Activated CD4-positive, alpha-beta memory T cell treated with anti-CD3 and anti-CD28 coated beads, Interleukin-2, amount 10 ng/mL, durations not matched to agents 7 days and 5 days (primary cell): Measurements from ENCODE around the gene RAD50. TPM values are rescaled to one million over a fixed set of nuclear protein-coding genes. Genes with fewer than 3 reads are reported as not detected.
"Not testable (repeated sequence)": the region's sequence is repeated elsewhere in the genome, so short reads cannot be mapped to it uniquely, and the experiment has no call there.

Experiments
- CTCF ChIA-PET: fragments of 350-600 bp; sonication (Branson Sonifier 250); formaldehyde crosslinking; loops from one replicate; lab custom pipeline; 2021; ENCODE audit warnings: antibody characterized with exemption, inconsistent platforms; lab: Charles Lee
- POLR2A ChIA-PET: fragments of 350-600 bp; sonication (Branson Sonifier 250); formaldehyde crosslinking; loops from one replicate; lab custom pipeline; 2021; ENCODE audit warnings: antibody characterized with exemption; lab: Charles Lee
- DNase-seq: peaks from one replicate; pipeline ENCODE4 v3.0.0-alpha.2; 2020
- H3K27ac Mint-ChIP-seq: one replicate; pipeline ENCODE4 v1.8.0; 2021; ENCODE audit warnings: mild to moderate bottlenecking, mixed read lengths
- H3K27me3 Mint-ChIP-seq: one replicate; pipeline ENCODE4 v1.8.0; 2021; ENCODE audit warnings: mixed read lengths
- H3K36me3 Mint-ChIP-seq: one replicate; pipeline ENCODE4 v1.8.0; 2021; ENCODE audit warnings: low read depth, mixed read lengths
- H3K4me1 Mint-ChIP-seq: one replicate; pipeline ENCODE4 v1.8.0; 2021; ENCODE audit warnings: mixed read lengths
- H3K4me3 Mint-ChIP-seq: one replicate; pipeline ENCODE4 v1.8.0; 2021; ENCODE audit warnings: mild to moderate bottlenecking, mixed read lengths
- H3K9me3 Mint-ChIP-seq: one replicate; pipeline ENCODE4 v1.8.0; 2021; ENCODE audit warnings: mixed read lengths
- total RNA-seq, 2 experiments: library from RNA; stranded (reverse); gene quantifications; one replicate each; pipeline ENCODE4 v1.2.3, GENCODE V29; 2021

The RAD50 gene
- total RNA-seq, 2 experiments from 2014 or later: 35.6 to 38.9 TPM

- Mint-ChIP-seq H3K9me3 (no peaks in the 10 kb centered on the region), H3K4me3 (no peak overlapping the region), H3K4me1 (peaks cover 16% of the 10 kb centered on the region), H3K27me3 (peaks cover 21% of the 10 kb centered on the region), H3K36me3 (no peaks in the 10 kb centered on the region), H3K27ac (no peak overlapping the region)
- DNase-seq: no peak
- POLR2A ChIA-PET: no interaction called here
- CTCF ChIA-PET: interaction anchor here (1.2 kb wide), 1 partner anchor 13 kb away, joined by 3 read pairs; no protein-coding TSS in a partner anchor
These were observed 17.1 kb upstream of the RAD50 start for GRCh38 chr5:132539716-132540115.

DNA sequence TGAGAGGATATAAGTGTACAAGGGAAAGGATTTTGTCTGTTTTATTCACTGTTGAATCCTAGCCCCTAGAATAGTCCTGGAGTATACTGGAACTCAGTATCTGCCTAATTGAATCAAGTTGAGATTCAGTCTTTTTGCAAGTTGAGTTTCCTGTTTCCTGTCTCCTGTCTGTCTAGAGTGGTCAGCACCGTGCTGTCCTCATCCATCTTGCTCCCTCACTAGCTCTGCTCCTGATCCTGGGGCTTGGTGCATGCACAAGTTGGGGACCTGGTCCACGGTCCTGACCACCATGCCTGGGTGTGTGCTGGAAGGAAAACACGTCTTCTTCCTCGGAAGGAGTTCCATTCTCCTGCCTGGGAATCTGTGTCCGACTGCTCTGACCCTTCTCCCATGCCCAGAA, 16.6 kb upstream of the RAD50 start:
- Mint-ChIP-seq H3K36me3 (no peaks in the 10 kb centered on the region), H3K27ac (no peak overlapping the region), H3K4me3 (no peak overlapping the region), H3K4me1 (peaks cover 20% of the 10 kb centered on the region), H3K27me3 (peaks cover 16% of the 10 kb centered on the region), H3K9me3 (no peaks in the 10 kb centered on the region)
- CTCF ChIA-PET: interaction anchor here (1.2 kb wide), 1 partner anchor 13 kb away, joined by 3 read pairs; no protein-coding TSS in a partner anchor
- POLR2A ChIA-PET: no interaction called here
- no peak for DNase-seq

GRCh38 chr5:132540764-132541163, 16.0 kb upstream of the RAD50 start:
- ChIA-PET POLR2A (no interaction called here), CTCF (no interaction called here)
- no peak for DNase-seq
- Mint-ChIP-seq H3K9me3 (no peaks in the 10 kb centered on the region), H3K36me3 (no peaks in the 10 kb centered on the region), H3K4me3 (no peak overlapping the region), H3K27ac (no peak overlapping the region), H3K4me1 (peaks cover 26% of the 10 kb centered on the region), H3K27me3 (peaks cover 11% of the 10 kb centered on the region)

DNA sequence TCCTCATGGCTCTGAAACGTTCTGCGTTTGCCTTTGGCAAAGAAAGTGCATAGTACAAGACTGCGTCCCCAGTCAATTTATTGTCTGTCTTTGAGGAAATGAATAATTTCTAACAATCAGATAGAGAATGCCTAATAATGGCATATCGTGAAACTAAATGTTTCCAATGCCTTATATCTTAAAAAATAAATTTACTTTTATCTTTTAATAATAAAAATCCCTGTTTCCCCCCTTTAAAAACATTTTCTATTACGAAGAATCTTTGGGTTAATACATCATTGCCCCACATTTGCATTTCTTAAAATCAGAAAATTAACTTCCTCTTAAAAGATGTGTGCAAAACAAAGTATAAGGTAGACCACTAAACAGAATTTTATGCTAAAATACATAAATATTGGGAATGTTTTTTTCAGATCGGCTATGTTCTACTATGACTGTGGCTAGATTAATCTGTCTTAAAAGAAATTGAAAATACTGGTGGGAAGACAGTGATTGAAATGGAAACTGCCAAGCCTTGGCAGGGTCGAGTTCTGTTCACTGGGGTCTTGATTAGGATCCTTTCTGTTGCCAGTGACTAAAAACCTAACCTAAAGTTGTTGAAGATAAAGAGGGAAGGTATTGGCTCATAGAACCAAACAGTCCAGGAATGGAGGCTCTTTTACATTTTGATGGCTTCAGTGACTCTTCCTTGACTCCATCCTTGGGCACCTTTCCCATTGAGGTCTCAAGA, 13.1 kb upstream of the RAD50 start, which contains the start of gene IL5:
IL5 (minus strand) TSS at position 51 of the 730 bp plus-strand sequence; CDS start at position 7, 44 bp downstream.
- H3K27ac Mint-ChIP-seq: peak within 1 kb of the TSS; percentile 50
- H3K27me3 Mint-ChIP-seq: peaks cover 2% of the 10 kb centered on the region
- POLR2A ChIA-PET: interaction anchor here (0.6 to 0.7 kb wide), 2 partner anchors 127 to 174 kb away, joined by 3 to 6 read pairs; no protein-coding TSS in a partner anchor

GRCh38 chr5:132546108-132546507, 10.7 kb upstream of the RAD50 start:
- ChIA-PET CTCF (interaction anchor here (1.2 kb wide), 1 partner anchor 20 kb away, joined by 3 read pairs; no protein-coding TSS in a partner anchor), POLR2A (interaction anchor here (1.0 to 1.3 kb wide), 2 partner anchors 10 to 191 kb away, joined by 4 to 5 read pairs; partner anchors contain the start of gene KIF3A)
- no peak overlapping the region for H3K4me3 Mint-ChIP-seq
- no peak overlapping the region for H3K27ac Mint-ChIP-seq
- H3K36me3 Mint-ChIP-seq: no peaks in the 10 kb centered on the region
- peak; percentile 27 for DNase-seq
- H3K27me3 Mint-ChIP-seq: peaks cover 4% of the 10 kb centered on the region
- no peaks in the 10 kb centered on the region for H3K9me3 Mint-ChIP-seq
- peaks cover 43% of the 10 kb centered on the region for H3K4me1 Mint-ChIP-seq

More for the DNA sequence above, 13.1 kb upstream of the RAD50 start, which contains the start of gene IL5:
- Mint-ChIP-seq H3K36me3 (no peaks in the 10 kb centered on the region), H3K4me3 (no peak within 1 kb of the TSS), H3K9me3 (no peaks in the 10 kb centered on the region), H3K4me1 (peaks cover 40% of the 10 kb centered on the region)
- CTCF ChIA-PET: interaction anchor here (1.5 kb wide), 1 partner anchor 17 kb away, joined by 3 read pairs; no protein-coding TSS in a partner anchor
- no peak for DNase-seq

DNA sequence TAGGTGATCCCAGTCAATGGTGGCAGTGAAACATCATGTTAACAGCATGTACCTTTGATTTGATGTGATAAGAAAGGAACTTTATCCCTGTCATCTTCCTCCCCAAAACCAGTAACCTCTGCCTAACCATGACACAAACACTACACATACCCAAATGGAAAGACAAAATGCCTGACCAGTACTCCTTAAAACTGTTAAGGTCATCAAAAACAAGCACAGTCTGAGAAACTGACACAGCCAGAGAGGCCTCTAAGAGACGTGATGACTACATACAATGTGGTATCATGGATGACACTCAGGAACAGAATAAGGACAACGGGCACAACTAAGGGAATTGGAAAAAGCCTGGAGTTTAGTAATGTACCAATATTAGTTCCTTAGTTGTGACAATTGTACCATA, 9.5 kb upstream of the RAD50 start:
- POLR2A ChIA-PET: interaction anchor here (1.0 kb wide), 1 partner anchor 16 kb away, joined by 3 read pairs; no protein-coding TSS in a partner anchor
- Mint-ChIP-seq H3K4me1 (peaks cover 43% of the 10 kb centered on the region), H3K27me3 (peaks cover 4% of the 10 kb centered on the region), H3K9me3 (no peaks in the 10 kb centered on the region), H3K36me3 (no peaks in the 10 kb centered on the region), H3K27ac (no peak overlapping the region), H3K4me3 (no peak overlapping the region)
- CTCF ChIA-PET: interaction anchor here (0.7 to 3.1 kb wide), 2 partner anchors 9 to 21 kb away, joined by 3 to 11 read pairs; no protein-coding TSS in a partner anchor
- DNase-seq: no peak

GRCh38 chr5:132548834-132549233, 7.9 kb upstream of the RAD50 start:
- H3K4me3 Mint-ChIP-seq, DNase-seq, H3K27ac Mint-ChIP-seq, H3K9me3 Mint-ChIP-seq, H3K27me3 Mint-ChIP-seq, H3K36me3 Mint-ChIP-seq: not testable (repeated sequence)
- H3K4me1 Mint-ChIP-seq: peaks cover 40% of the 10 kb centered on the region
- ChIA-PET CTCF (interaction anchor here (0.7 to 3.1 kb wide), 3 partner anchors 19 to 23 kb away, joined by 3 to 11 read pairs (median 3); no protein-coding TSS in a partner anchor), POLR2A (interaction anchor here (1.2 to 1.4 kb wide), 2 partner anchors 53 to 69 kb away, joined by 3 read pairs; no protein-coding TSS in a partner anchor)

GRCh38 chr5:132549576-132549975, 7.2 kb upstream of the RAD50 start:
- no peak overlapping the region for H3K4me3 Mint-ChIP-seq
- CTCF ChIA-PET: interaction anchor here (0.7 to 3.1 kb wide), 2 partner anchors 23 to 166 kb away, joined by 3 to 11 read pairs; no protein-coding TSS in a partner anchor
- H3K36me3 Mint-ChIP-seq: no peaks in the 10 kb centered on the region
- H3K9me3 Mint-ChIP-seq: no peaks in the 10 kb centered on the region
- H3K27me3 Mint-ChIP-seq: peaks cover 4% of the 10 kb centered on the region
- H3K27ac Mint-ChIP-seq: no peak overlapping the region
- peaks cover 36% of the 10 kb centered on the region for H3K4me1 Mint-ChIP-seq
- POLR2A ChIA-PET: interaction anchor here (1.4 kb wide), 1 partner anchor 70 kb away, joined by 3 read pairs; no protein-coding TSS in a partner anchor
- DNase-seq: no peak

DNA sequence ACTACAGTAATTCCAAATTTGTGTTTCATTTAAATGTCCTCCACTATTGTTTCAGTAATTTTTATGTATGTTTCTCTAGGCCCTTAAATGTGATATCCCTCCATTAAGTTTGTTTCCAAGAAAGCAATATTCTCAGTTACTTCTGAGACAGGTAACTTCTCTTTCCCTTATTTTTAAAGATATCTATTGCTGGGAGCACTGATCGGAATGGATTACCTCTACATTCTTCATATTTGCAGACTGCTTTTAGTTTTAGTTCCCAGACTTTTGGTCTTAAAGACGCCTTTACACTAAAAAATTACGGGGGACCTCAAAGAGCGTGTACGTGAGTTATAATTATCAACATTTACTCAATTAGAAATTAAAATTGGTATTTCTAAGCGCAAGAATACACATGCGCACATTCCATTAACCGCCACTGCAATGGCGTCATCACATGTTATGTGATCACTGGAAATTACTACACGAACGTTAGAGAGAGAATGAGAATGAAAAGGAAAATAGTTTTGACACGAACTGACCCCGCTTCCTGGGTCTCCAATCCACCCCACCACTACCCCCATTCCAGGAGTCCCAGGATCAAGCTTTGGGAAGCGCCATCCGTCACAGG, 519 bp upstream of the RAD50 start:
- Mint-ChIP-seq H3K4me3 (peak overlapping the region; percentile 96), H3K27ac (peak overlapping the region; percentile 83), H3K9me3 (no peaks in the 10 kb centered on the region), H3K4me1 (peaks cover 28% of the 10 kb centered on the region), H3K27me3 (peaks cover 2% of the 10 kb centered on the region), H3K36me3 (peaks cover 19% of the 10 kb centered on the region)
- DNase-seq: no peak
- ChIA-PET POLR2A (interaction anchor here (0.7 to 2.6 kb wide), 12 partner anchors 17 to 471 kb away, joined by 3 to 12 read pairs (median 4); partner anchors contain the start of genes CCNI2, IL13, IL4 and IRF1), CTCF (interaction anchor here (1.1 to 1.6 kb wide), 2 partner anchors 119 to 161 kb away, joined by 3 to 4 read pairs; no protein-coding TSS in a partner anchor)

DNA sequence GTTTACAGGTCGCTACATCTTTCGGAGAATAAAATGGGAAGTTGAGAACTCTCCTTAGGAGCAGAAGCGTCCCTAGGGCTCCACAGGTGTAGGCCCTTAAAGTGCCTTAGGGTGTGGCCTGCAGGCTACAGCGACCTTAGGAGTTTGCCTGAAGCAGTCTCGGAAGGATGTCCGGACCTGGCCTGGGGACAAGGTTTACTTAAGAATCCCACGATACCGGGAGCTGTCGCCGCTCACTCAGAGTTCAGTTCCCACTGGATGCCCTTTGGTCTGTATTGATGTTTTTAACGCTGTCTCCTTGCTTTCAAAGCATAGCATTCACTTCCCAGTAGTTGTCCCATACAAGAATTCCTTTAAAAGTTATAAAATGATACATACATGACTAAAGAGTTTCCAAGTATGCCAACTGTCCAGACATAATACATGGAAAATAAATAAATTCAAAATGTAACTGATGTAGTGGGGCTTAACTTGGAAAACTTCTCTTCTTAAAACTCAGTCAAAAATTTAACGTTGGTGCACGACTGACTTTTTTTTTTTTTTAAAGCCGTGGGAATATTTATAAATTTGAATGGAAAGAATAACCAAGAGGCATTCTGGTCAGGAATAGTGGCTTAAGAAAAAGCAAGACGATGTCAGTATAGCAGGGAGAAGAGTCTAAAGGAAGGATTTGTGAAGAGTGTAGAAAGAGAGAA, 848 bp downstream of the RAD50 start:
- ChIA-PET POLR2A (interaction anchor here (0.5 to 2.6 kb wide), 17 partner anchors 11 to 454 kb away, joined by 3 to 12 read pairs (median 4); partner anchors contain the start of genes CCNI2, IL4, IRF1 and KIF3A), CTCF (interaction anchor here (1.1 to 1.6 kb wide), 3 partner anchors 117 to 263 kb away, joined by 3 to 4 read pairs (median 3); no protein-coding TSS in a partner anchor)
- H3K4me1 Mint-ChIP-seq: peaks cover 28% of the 10 kb centered on the region
- H3K4me3 Mint-ChIP-seq: peak overlapping the region; percentile 96
- peak; percentile 39 for DNase-seq
- H3K27me3 Mint-ChIP-seq: no peaks in the 10 kb centered on the region
- H3K9me3 Mint-ChIP-seq: no peaks in the 10 kb centered on the region
- H3K27ac Mint-ChIP-seq: peak overlapping the region; percentile 83
- peaks cover 19% of the 10 kb centered on the region for H3K36me3 Mint-ChIP-seq

DNA sequence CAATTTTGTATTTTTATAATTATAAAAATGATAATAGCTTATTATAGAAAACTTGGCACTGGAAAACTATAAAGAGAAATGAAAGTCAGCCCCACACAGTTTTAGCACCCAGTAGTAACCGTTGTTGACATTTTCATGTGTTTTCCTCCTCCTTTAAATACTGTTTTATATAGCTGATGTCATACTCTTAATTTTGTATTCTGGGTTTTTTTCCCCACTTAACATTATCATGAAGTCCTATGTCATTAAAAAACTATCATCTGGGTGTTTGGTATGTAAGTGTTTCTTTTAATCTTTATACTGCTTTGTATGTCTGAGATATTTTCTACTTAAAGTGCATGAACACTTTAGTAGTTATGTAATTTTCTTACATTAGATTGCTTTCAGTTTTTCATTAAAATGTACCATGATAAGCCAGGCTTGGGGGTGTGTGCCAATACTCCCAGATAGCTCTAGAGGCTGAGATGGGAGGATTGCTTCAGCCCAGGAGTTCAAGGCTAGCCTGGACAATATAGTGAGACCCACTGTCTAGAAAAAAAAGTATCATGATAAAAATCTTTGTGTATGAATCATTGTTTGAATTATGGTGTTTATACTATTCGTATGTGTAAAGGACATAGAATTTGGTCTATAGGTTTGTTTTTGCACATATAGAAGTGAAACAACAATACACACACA, 2.7 kb downstream of the RAD50 start:
- no peak overlapping the region for H3K27ac Mint-ChIP-seq
- H3K9me3 Mint-ChIP-seq: no peaks in the 10 kb centered on the region
- CTCF ChIA-PET: interaction anchor here (0.9 to 1.2 kb wide), 2 partner anchors 32 to 188 kb away, joined by 3 to 6 read pairs; partner anchors contain the start of gene CCNI2
- POLR2A ChIA-PET: interaction anchor here (0.9 kb wide), 1 partner anchor 69 kb away, joined by 3 read pairs; the partner anchor contains the start of gene IRF1
- DNase-seq: no peak
- H3K4me1 Mint-ChIP-seq: peaks cover 28% of the 10 kb centered on the region
- H3K36me3 Mint-ChIP-seq: peaks cover 19% of the 10 kb centered on the region
- peak overlapping the region; percentile 46 for H3K4me3 Mint-ChIP-seq
- H3K27me3 Mint-ChIP-seq: no peaks in the 10 kb centered on the region
